Thymus (tissue), 2 donors: ENCODE results near the gene PPM1E. TPM values are rescaled to one million over a fixed set of nuclear protein-coding genes. Genes with fewer than 3 reads are reported as not detected.

ENCODE experiments used
- polyA plus RNA-seq: library from polyadenylated mRNA; stranded (reverse); fragments of 200-250 nt; gene quantifications from one replicate; pipeline ENCODE4 v1.2.3, GENCODE V29; 2013
- total RNA-seq: library from RNA; stranded (reverse); fragments of 120-200 nt; gene quantifications from one replicate; pipeline ENCODE4 v1.2.4, GENCODE V29; 2013
- donor health status: healthy.

The PPM1E gene
- total and polyA plus RNA-seq, 2 donors, result 0.14 to 0.30 TPM

Other genes starting within 250 kb of the PPM1E start
- gene MTMR4, start 241.2 kb upstream of the PPM1E start, total RNA-seq, result 28.0 TPM
- 17.0 TPM for gene MTMR4, start 241.2 kb upstream of the PPM1E start, polyA plus RNA-seq
- gene TEX14, start 63.8 kb upstream of the PPM1E start, total RNA-seq, result 0.33 TPM
- gene TEX14, start 63.8 kb upstream of the PPM1E start, polyA plus RNA-seq, result 0.46 TPM
- 48.1 TPM for gene RAD51C, start 63.3 kb upstream of the PPM1E start, total RNA-seq
- 31.1 TPM for gene RAD51C, start 63.3 kb upstream of the PPM1E start, polyA plus RNA-seq